ENCODE data around the gene CACNB2. TPM values are rescaled to one million over a fixed set of nuclear protein-coding genes. Genes with fewer than 3 reads are reported as not detected.

The CACNB2 gene
- total RNA-seq, 1 donor from 2014 or later, result 2.2 TPM

DNA sequence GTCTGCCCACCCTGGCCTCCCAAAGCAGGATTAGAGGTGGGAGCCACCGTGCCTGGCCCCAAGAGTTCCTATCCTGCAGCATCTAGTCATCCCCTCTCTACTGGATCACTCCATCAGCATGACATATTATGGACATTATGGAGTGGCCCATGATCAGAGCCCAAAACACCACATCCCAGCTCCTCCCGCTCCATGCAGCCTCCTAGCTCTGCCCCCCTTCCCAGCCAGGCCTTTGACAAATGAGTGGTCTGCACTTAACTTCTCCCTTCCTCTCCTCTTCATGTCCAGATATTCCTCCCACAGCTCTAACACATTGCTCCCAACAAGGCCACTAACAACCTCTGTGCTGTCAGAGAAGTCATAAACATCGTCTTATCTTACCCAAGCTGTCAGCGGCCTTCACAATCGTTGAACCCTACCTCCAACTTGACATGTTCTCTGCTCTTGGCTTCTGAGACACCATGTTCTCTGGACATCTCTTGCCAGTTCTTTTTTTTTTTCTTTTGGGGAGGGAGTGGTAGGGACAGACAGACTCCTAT is 323.5 kb downstream of the CACNB2 start:
- no peak for DNase-seq (ENCODE audit: low read depth, low spot score)
- Mint-ChIP-seq H3K9me3 (no peaks in the 10 kb centered on the region), H3K4me3 (no peak overlapping the region), H3K4me1 (no peaks in the 10 kb centered on the region), H3K27me3 (ENCODE audit: low read depth) (peaks cover 2% of the 10 kb centered on the region), H3K27ac (ENCODE audit: unreplicated experiment) (peak overlapping the region; percentile 72), H3K36me3 (ENCODE audit: low read depth) (no peaks in the 10 kb centered on the region)
- TF ChIP-seq, protein P1, sequence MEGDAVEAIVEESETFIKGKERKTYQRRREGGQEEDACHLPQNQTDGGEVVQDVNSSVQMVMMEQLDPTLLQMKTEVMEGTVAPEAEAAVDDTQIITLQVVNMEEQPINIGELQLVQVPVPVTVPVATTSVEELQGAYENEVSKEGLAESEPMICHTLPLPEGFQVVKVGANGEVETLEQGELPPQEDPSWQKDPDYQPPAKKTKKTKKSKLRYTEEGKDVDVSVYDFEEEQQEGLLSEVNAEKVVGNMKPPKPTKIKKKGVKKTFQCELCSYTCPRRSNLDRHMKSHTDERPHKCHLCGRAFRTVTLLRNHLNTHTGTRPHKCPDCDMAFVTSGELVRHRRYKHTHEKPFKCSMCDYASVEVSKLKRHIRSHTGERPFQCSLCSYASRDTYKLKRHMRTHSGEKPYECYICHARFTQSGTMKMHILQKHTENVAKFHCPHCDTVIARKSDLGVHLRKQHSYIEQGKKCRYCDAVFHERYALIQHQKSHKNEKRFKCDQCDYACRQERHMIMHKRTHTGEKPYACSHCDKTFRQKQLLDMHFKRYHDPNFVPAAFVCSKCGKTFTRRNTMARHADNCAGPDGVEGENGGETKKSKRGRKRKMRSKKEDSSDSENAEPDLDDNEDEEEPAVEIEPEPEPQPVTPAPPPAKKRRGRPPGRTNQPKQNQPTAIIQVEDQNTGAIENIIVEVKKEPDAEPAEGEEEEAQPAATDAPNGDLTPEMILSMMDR (conservative IDR thresholded peaks at IDR 0.05), result no peak

DNA sequence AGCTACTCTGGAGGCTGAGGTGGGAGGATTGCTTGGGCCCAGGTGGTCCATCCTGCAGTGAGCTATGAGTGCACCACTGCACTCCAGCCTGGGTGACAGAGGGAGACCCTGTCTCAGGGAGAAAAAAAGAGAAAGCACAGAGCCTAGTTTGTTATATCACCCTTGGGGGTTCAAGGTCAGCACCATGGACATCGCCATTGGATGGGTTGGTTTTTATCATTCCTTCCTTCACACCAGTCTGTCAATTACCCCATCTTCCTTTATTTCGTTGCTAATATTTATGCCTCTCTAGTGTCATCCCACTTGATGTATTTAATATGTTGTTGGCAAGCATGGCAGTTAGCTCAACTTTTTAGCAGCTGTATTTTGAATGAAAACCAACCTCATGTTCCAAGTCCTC is 328.9 kb downstream of the CACNB2 start:
- Mint-ChIP-seq H3K4me1 (peaks cover 9% of the 10 kb centered on the region), H3K27ac (ENCODE audit: unreplicated experiment) (no peak overlapping the region), H3K27me3 (ENCODE audit: low read depth) (no peaks in the 10 kb centered on the region), H3K4me3 (no peak overlapping the region), H3K36me3 (ENCODE audit: low read depth) (no peaks in the 10 kb centered on the region), H3K9me3 (no peaks in the 10 kb centered on the region)
- TF ChIP-seq, protein P1 (conservative IDR thresholded peaks at IDR 0.05), result no peak
- DNase-seq (ENCODE audit: low read depth, low spot score), result no peak

DNA sequence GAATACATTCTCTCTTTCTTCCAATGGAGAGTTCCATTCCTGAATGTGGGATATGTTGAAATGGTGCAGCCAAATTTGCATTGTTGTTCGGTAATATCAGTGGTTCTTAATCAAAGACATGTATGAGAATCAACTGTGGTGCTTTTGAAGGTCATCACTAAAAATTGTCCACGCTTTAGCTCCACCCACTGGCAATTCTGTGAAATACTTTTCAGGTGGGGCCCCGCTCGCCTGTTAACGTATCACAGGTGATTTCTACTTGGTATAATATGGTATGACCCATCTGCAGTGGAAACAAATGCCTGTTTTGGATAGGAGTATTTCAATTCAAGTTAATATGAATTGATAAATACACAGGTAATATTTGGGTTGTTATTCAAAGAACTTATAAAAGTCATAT is 332.8 kb downstream of the CACNB2 start:
- Mint-ChIP-seq H3K4me3 (no peak overlapping the region), H3K27ac (ENCODE audit: unreplicated experiment) (no peak overlapping the region), H3K9me3 (peaks cover 3% of the 10 kb centered on the region), H3K36me3 (ENCODE audit: low read depth) (no peaks in the 10 kb centered on the region), H3K27me3 (ENCODE audit: low read depth) (no peaks in the 10 kb centered on the region), H3K4me1 (peaks cover 9% of the 10 kb centered on the region)
- DNase-seq (ENCODE audit: low read depth, low spot score), result no peak
- TF ChIP-seq, protein P1 (conservative IDR thresholded peaks at IDR 0.05), result no peak

DNA sequence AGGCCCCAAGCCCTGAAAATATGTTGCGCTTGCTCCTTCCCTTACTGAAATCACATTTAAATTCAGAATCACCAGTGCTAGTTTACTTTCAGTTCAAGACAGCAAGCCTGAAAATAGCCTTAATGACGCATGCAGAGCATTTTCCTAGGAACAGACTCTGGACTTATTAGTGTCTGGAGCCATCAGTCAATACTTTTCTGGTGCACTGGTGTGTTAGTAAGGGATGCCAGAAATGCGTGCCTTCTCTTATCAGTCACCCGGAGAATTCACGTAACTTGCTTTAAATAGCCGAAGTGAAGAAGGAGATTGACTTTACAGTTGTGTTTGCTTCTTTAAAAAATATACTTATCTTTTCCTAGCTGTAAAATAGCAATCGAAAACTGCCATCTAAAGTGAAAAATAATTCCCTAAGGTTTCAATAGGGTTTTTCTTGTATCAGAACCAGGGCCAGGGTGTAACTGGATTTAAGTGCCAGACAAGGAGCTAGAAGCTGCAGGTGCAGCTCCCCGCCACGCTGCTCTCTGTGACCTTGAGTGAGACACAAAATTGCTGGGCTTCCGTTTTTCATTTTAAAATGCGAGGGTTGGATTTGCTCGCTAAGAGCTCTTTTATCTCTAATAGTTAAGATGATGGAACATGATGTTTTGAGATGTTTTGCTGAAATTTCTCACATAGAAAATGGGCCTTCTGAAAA is 333.3 kb downstream of the CACNB2 start:
- H3K27ac Mint-ChIP-seq (ENCODE audit: unreplicated experiment), result no peak overlapping the region
- H3K36me3 Mint-ChIP-seq (ENCODE audit: low read depth), result no peaks in the 10 kb centered on the region
- peaks cover 9% of the 10 kb centered on the region for H3K4me1 Mint-ChIP-seq
- no peaks in the 10 kb centered on the region for H3K27me3 Mint-ChIP-seq (ENCODE audit: low read depth)
- TF ChIP-seq, protein P1 (conservative IDR thresholded peaks at IDR 0.05), result no peak
- H3K9me3 Mint-ChIP-seq, result peaks cover 3% of the 10 kb centered on the region
- H3K4me3 Mint-ChIP-seq, result no peak overlapping the region
- no peak for DNase-seq (ENCODE audit: low read depth, low spot score)

DNA sequence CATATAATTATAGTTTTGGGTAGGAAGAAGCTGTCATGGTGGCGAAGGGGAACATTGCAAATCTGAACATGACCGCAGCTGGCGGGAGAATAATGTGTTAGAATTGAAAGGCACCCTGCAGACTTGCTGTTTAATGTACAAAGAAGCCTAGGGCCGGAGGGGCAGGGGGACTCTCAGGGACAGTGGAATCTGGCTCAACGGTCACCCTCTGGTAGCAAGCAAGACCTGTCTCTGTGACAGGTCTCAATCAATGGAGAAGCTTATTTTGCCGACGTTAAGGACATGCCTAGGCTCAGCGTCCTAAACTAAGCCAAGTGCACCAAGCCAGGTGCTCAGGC is 333.9 kb downstream of the CACNB2 start:
- no peak overlapping the region for H3K4me3 Mint-ChIP-seq
- TF ChIP-seq, protein P1 (conservative IDR thresholded peaks at IDR 0.05), result no peak
- no peak for DNase-seq (ENCODE audit: low read depth, low spot score)
- peaks cover 9% of the 10 kb centered on the region for H3K4me1 Mint-ChIP-seq
- no peaks in the 10 kb centered on the region for H3K27me3 Mint-ChIP-seq (ENCODE audit: low read depth)
- no peak overlapping the region for H3K27ac Mint-ChIP-seq (ENCODE audit: unreplicated experiment)
- peaks cover 3% of the 10 kb centered on the region for H3K9me3 Mint-ChIP-seq
- H3K36me3 Mint-ChIP-seq (ENCODE audit: low read depth), result no peaks in the 10 kb centered on the region
